GM23338 (cell line): ENCODE results near the gene TBC1D14. TPM values are rescaled to one million over a fixed set of nuclear protein-coding genes. Genes with fewer than 3 reads are reported as not detected.

Source experiments
- ATAC-seq: fragments of 200-7000 bp; cut with Tn5 transposase; 3 replicates; pipeline ENCODE4 v1.9.1; 2020
- DNase-seq: peaks from one replicate; pipeline ENCODE4 v3.0.0-alpha.2; 2015; ENCODE audit warnings: low spot score
- H2AFZ ChIP-seq: fragments of 200-600 bp; sonication (generic); 2 replicates; pipeline ENCODE4 v1.8.0; 2016; ENCODE audit warnings: antibody characterized with exemption, mild to moderate bottlenecking, moderate library complexity
- H3F3A ChIP-seq: fragments of 200-600 bp; sonication (generic); replicated peaks from 2 replicates; pipeline ENCODE4 v1.8.0; 2017; ENCODE audit warnings: antibody characterized with exemption, mixed run types, low read depth
- H3K27ac ChIP-seq: fragments of 200-600 bp; sonication (generic); 2 replicates; pipeline ENCODE4 v1.6.1; 2016; ENCODE audit warnings: low read depth
- H3K27me3 ChIP-seq: fragments of 200-600 bp; sonication (generic); 2 replicates; pipeline ENCODE4 v1.8.0; 2016; ENCODE audit warnings: mild to moderate bottlenecking, mixed run types, moderate library complexity; ENCODE audit not compliant: insufficient read depth
- H3K36me3 ChIP-seq: fragments of 200-600 bp; sonication (generic); 2 replicates; pipeline ENCODE4 v1.8.0; 2016; ENCODE audit warnings: mild to moderate bottlenecking; ENCODE audit not compliant: insufficient read depth
- H3K4me1 ChIP-seq: fragments of 200-600 bp; sonication (generic); 2 replicates; pipeline ENCODE4 v1.8.0; 2016; ENCODE audit warnings: mild to moderate bottlenecking, moderate library complexity; ENCODE audit not compliant: insufficient read depth
- H3K4me2 ChIP-seq: fragments of 200-600 bp; sonication (generic); 2 replicates; pipeline ENCODE4 v1.7.1; 2017; ENCODE audit warnings: mixed run types
- H3K4me3 ChIP-seq: fragments of 200-600 bp; sonication (generic); 2 replicates; pipeline ENCODE4 v1.6.1; 2016; ENCODE audit warnings: mixed run types
- H3K79me2 ChIP-seq: fragments of 200-600 bp; sonication (generic); replicated peaks from 2 replicates; pipeline ENCODE4 v1.8.0; 2017; ENCODE audit warnings: mild to moderate bottlenecking; ENCODE audit not compliant: insufficient read depth
- H3K9me2 ChIP-seq: fragments of 200-600 bp; sonication (generic); 2 replicates; pipeline ENCODE4 v1.8.0; 2017; ENCODE audit not compliant: insufficient read depth
- H4K20me1 ChIP-seq: fragments of 200-600 bp; sonication (generic); replicated peaks from 2 replicates; pipeline ENCODE4 v1.8.0; 2017; ENCODE audit warnings: mild to moderate bottlenecking; ENCODE audit not compliant: insufficient read depth
- H3K27ac Mint-ChIP-seq: 2 replicates; pipeline ENCODE4 v1.8.0; 2020; ENCODE audit warnings: inconsistent platforms, mild to moderate bottlenecking, moderate library complexity, mixed read lengths
- H3K27me3 Mint-ChIP-seq: 3 replicates; pipeline ENCODE4 v1.8.0; 2022; ENCODE audit warnings: low read depth, mild to moderate bottlenecking, moderate library complexity, mixed read lengths, inconsistent platforms; ENCODE audit not compliant: insufficient read depth, poor library complexity
- H3K36me3 Mint-ChIP-seq: 3 replicates; pipeline ENCODE4 v1.8.0; 2021; ENCODE audit warnings: low read depth, mild to moderate bottlenecking, inconsistent platforms, moderate library complexity, mixed read lengths
- H3K4me1 Mint-ChIP-seq: 3 replicates; pipeline ENCODE4 v1.8.0; 2020; ENCODE audit warnings: mild to moderate bottlenecking, inconsistent platforms, mixed read lengths
- H3K4me3 Mint-ChIP-seq: 3 replicates; pipeline ENCODE4 v1.8.0; 2021; ENCODE audit warnings: moderate library complexity, mild to moderate bottlenecking, inconsistent platforms, mixed read lengths
- H3K9me3 Mint-ChIP-seq: 3 replicates; pipeline ENCODE4 v1.8.0; 2020; ENCODE audit warnings: moderate library complexity, mild to moderate bottlenecking, inconsistent platforms, mixed read lengths
- CREB1 ChIP-seq: fragments of 250-450 bp; sonication (Bioruptor Pico); IDR thresholded peaks from 2 replicates; pipeline ENCODE4 v1.5.0; 2020; ENCODE audit warnings: low read depth, mild to moderate bottlenecking, moderate library complexity
- CTCF ChIP-seq, 2 experiments: fragments of 200-600 bp in 1 of 2; sonication (generic) in 1 of 2; conservative IDR thresholded peaks; 2 replicates each; pipeline versions ENCODE4 v1.5.1 to v1.6.1; 2016 to 2017; ENCODE audit warnings: antibody characterized with exemption in 2 of 2, low read depth in 2 of 2, mild to moderate bottlenecking in 2 of 2, moderate library complexity in 1 of 2
- ETS1 ChIP-seq: IDR thresholded peaks from 2 replicates; pipeline ENCODE4 v1.6.1; 2016; ENCODE audit warnings: antibody characterized with exemption
- STAT1 ChIP-seq: IDR thresholded peaks from one replicate; pipeline ENCODE4 v1.6.1; 2016; ENCODE audit warnings: antibody characterized with exemption; ENCODE audit not compliant: unreplicated experiment
- ZNF331 ChIP-seq: fragments of 250-450 bp; sonication (Bioruptor Pico); IDR thresholded peaks from 2 replicates; pipeline ENCODE4 v1.5.0; 2020; ENCODE audit warnings: low read depth, mild to moderate bottlenecking, moderate library complexity
- ZNF462 ChIP-seq: fragments of 250-450 bp; sonication (Bioruptor Pico); IDR thresholded peaks from 2 replicates; pipeline ENCODE4 v1.5.0; 2020; ENCODE audit warnings: mild to moderate bottlenecking, moderate library complexity
- polyA plus RNA-seq: library from polyadenylated mRNA; unstranded; fragments of >200 nt; fragmentation: Nextera tagmentation; extraction: Ambion mirVana; gene quantifications from 2 replicates; pipeline ENCODE4 v1.2.1, GENCODE V29; 2016
- total RNA-seq: library from RNA; depleted of rRNA; stranded (reverse); fragments of >200 nt; shearing (Covaris generic); gene quantifications from 2 replicates; pipeline ENCODE4 v1.2.3, GENCODE V29; 2014

Gene TBC1D14
- total and polyA plus RNA-seq, 2 experiments from 2014 or later: 18.2 to 59.7 TPM

GRCh38 chr4:7037425-7037824 is 127.8 kb downstream of the TBC1D14 start:
- H3F3A ChIP-seq: 0 out of 2 replicates have a peak, but pooled peaks cover 3% of the 10 kb centered on the region

More at GRCh38 chr4:7037425-7037824, 127.8 kb downstream of the TBC1D14 start:
- no peak overlapping the region for H3K4me3 ChIP-seq
- no peaks in the 10 kb centered on the region for H3K9me2 ChIP-seq
- H3K9me3 Mint-ChIP-seq: no peaks in the 10 kb centered on the region; the same call in 2 of the 3 replicates
- 0 out of 3 replicates have a peak, but pooled peaks cover 3% of the 10 kb centered on the region for H3K36me3 Mint-ChIP-seq
- H4K20me1 ChIP-seq: peaks cover 13% of the 10 kb centered on the region
- no peak overlapping the region for H3K27ac ChIP-seq
- ATAC-seq (no peak), DNase-seq (peak; percentile 30)
- no peak overlapping the region for H3K27ac Mint-ChIP-seq
- H2AFZ ChIP-seq: no peak overlapping the region
- H3K4me1 Mint-ChIP-seq: peaks cover 11% of the 10 kb centered on the region
- no peaks in the 10 kb centered on the region for H3K36me3 ChIP-seq
- H3K4me2 ChIP-seq: no peak overlapping the region
- peaks cover 26% of the 10 kb centered on the region for H3K27me3 Mint-ChIP-seq
- peaks cover 5% of the 10 kb centered on the region; the same call in 1 of the 2 replicates for H3K4me1 ChIP-seq
- H3K27me3 ChIP-seq: peaks cover 23% of the 10 kb centered on the region
- TF ChIP-seq ZNF331 (no peak), STAT1 (no peak), CREB1 (CRISPR knock-in tag) (no peak), ZNF462 (CRISPR knock-in tag) (no peak), CTCF (conservative IDR thresholded peaks at IDR 0.05; ENCODE audit: low read depth in 2 of 2) (peak; percentile 21 to 24), ETS1 (no peak)
- H3K4me3 Mint-ChIP-seq: no peak overlapping the region
- no peaks in the 10 kb centered on the region for H3K79me2 ChIP-seq
